GM18870 (cell line): Measurements from ENCODE around the gene SULT1E1.

Experiments used
- ATAC-seq: cut with Tn5 transposase; IDR thresholded peaks from one replicate; pipeline ENCODE4 v1.9.1; 2021; ENCODE audit warnings: moderate library complexity; ENCODE audit not compliant: unreplicated experiment

SULT1E1 gene

DNA sequence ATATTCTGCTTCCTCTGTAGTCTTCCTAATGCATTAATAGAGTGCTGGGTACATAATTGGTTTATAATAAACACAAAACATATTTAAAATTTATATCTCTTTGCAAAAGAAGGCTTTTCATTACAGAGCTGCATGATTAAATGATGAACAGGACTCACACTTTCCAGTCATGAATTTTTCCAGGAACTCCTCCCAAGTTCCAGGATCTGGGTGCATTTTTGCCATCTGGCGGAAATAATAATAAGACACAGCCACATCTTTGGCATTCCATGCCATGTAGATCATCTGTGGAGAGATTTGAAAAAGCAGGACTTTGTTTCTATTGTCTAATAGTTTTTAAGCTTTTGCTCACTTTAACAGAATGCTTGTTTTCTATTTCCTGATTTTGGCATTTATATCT is 59.3 kb downstream of the SULT1E1 start:
- no peak for ATAC-seq

DNA sequence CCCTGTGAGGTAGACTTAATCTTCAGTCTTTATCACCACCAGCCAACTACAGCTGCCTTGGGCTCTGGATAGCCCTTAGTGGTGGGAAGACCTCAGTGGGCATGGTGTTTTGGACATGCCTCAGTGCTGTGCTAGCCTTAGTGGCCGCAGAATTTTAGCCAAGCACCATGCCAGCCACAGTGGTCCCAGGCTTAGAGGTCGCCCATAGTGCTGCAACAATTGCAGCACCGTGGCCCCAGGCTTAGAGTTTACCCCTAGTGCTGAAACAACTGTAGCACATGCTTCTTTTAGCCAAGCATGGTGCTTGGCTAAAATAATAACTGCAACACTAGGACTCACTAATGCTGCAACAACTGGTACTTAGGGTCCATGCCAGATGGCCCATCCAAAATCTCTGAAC is 60.6 kb downstream of the SULT1E1 start:
- no peak for ATAC-seq

DNA sequence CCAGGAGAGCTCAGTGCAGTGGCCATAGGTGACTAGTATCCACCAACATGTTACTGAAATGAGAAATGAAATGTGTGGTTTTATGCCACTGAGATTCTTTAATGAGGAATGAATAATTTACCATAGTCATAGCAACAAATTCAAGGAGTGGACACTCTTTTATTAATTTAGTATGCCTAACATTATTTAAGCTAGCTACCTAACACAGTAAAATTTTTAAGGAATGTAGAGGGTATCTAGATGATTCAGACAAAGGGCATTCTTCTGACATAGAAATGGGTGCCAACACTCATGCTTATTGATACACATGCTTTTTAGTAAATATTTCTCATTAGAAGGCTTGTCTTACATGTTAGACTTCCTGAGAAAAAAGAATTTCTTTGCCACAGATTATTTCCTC is 66.2 kb downstream of the SULT1E1 start:
- ATAC-seq: no peak
